Kidney epithelial cell (primary cell): ENCODE data around the gene ANK3. TPM values are rescaled to one million over a fixed set of nuclear protein-coding genes. Genes with fewer than 3 reads are reported as not detected.
A peak's percentile ranks its signal among the peaks of the same experiment; 100 is the strongest.

Source experiments
- DNase-seq: peaks from one replicate; pipeline ENCODE4 v3.0.0-alpha.2; 2010; ENCODE audit warnings: low read depth
- H3K27me3 ChIP-seq: 2 replicates; pipeline ENCODE4 v1.6.0; 2011; ENCODE audit warnings: low read length; ENCODE audit not compliant: control insufficient read depth, insufficient read depth
- H3K36me3 ChIP-seq: 2 replicates; pipeline ENCODE4 v1.5.1; 2011; ENCODE audit warnings: low read length; ENCODE audit not compliant: control insufficient read depth, insufficient read depth
- H3K4me3 ChIP-seq: 2 replicates; pipeline ENCODE4 v1.5.1; 2011; ENCODE audit warnings: low read depth, mild to moderate bottlenecking, control low read depth, low read length
- CTCF ChIP-seq: IDR thresholded peaks from 2 replicates; pipeline ENCODE4 v1.5.1; 2011; ENCODE audit warnings: mild to moderate bottlenecking, moderate library complexity, low read length, control low read depth, inconsistent platforms; ENCODE audit not compliant: insufficient read depth, poor library complexity, severe bottlenecking
- total RNA-seq: library from RNA; depleted of rRNA; stranded (reverse); fragments of >200 nt; gene quantifications from 2 replicates; pipeline ENCODE4 v1.2.3, GENCODE V29; 2015

Gene ANK3
- total RNA-seq, 1 donor from 2014 or later = 14.8 TPM

- Histone ChIP-seq H3K36me3 (no peaks in the 10 kb centered on the region), H3K4me3 (no peak overlapping the region), H3K27me3 (no peaks in the 10 kb centered on the region)
- no peak for TF ChIP-seq CTCF
- no peak for DNase-seq
These were observed 315.7 kb downstream of the ANK3 start for GRCh38 chr10:60073781-60074656.

- TF ChIP-seq CTCF = no peak
- H3K36me3 ChIP-seq = no peaks in the 10 kb centered on the region
- DNase-seq = no peak
- H3K27me3 ChIP-seq = no peaks in the 10 kb centered on the region
- H3K4me3 ChIP-seq = no peak overlapping the region
These were observed 316.3 kb downstream of the ANK3 start for GRCh38 chr10:60073397-60073780.

DNA sequence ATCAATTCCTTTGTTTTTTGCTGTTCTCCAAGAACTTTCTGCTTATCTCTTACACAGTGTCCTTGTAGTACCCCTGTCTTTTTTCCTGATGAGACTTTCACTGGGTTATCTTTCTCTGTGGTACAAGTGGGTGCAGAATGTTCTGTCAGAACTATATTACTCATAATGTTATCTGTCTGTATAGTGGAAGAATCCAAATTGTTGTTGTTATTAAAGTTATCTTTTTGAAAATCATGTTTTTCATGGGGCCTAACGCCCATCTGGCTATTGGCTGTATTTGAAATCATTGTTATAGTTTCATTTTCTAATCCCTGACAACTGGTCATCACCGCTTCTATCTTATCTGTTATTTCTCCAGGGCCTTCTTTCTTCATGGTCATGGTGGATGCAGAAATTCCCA, 320.4 kb downstream of the ANK3 start:
- no peaks in the 10 kb centered on the region for H3K27me3 ChIP-seq
- no peak for TF ChIP-seq CTCF
- no peak for DNase-seq
- H3K36me3 ChIP-seq = no peaks in the 10 kb centered on the region
- no peak overlapping the region for H3K4me3 ChIP-seq

DNA sequence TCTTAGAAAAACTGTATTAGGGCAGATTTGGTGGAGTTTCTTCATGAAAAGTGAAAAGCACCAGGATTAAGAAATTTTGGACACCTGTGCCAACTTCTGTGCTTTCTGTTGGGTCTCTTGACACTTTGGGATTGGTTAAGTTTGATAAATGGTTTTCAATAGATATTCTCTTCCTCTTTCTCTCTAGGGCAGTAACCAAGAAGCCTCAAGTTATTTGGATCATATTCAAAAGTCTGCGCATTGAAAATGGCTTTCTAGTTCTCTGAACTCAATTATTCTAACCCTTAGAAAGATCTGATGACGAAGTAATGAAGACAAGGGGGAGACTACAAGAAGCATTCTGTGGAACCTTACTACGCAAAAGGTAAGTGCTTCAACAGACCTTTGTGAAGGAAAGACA, 339.3 kb downstream of the ANK3 start:
- H3K36me3 ChIP-seq = no peaks in the 10 kb centered on the region
- no peaks in the 10 kb centered on the region for H3K27me3 ChIP-seq
- no peak for DNase-seq
- no peak for TF ChIP-seq CTCF
- no peak overlapping the region for H3K4me3 ChIP-seq

DNA sequence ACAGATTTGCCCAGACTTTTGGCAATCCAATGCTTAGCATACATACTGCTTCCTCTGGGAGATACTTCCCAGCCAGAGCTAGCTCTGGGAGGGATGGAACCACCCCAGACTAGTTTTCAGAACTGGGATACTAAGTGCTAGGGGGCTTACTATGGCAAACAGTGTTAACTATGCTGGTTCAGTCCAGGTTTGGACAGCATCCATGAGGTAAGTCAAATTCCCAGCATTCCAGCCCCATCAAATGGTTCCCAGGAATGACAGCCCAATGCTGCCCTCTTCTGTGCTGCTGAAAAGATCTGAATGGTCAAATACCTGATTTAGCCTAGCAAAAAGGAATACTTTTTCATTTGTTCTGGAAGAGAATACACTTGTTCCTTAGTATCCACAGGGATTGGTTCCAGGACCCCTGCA, 341.6 kb downstream of the ANK3 start:
- Histone ChIP-seq H3K27me3 (no peaks in the 10 kb centered on the region), H3K4me3 (no peak overlapping the region), H3K36me3 (no peaks in the 10 kb centered on the region)
- peak; percentile 30 for TF ChIP-seq CTCF
- no peak for DNase-seq

- no peaks in the 10 kb centered on the region for H3K36me3 ChIP-seq
- no peak for TF ChIP-seq CTCF
- DNase-seq = no peak
- H3K27me3 ChIP-seq = no peaks in the 10 kb centered on the region
- H3K4me3 ChIP-seq = no peak overlapping the region
These were observed 344.1 kb downstream of the ANK3 start for GRCh38 chr10:60045571-60045970.
